BJ (cell line): ENCODE data around the gene ITGB6. TPM values are rescaled to one million over a fixed set of nuclear protein-coding genes. Genes with fewer than 3 reads are reported as not detected.
"Not testable (repeated sequence)": the region's sequence is repeated elsewhere in the genome, so short reads cannot be mapped to it uniquely, and the experiment has no call there.

Experiments
- CTCF ChIA-PET: fragments of 350-600 bp; formaldehyde crosslinking; extraction: SDS; loops from one replicate; lab custom pipeline; 2021; ENCODE audit warnings: antibody characterized with exemption, inconsistent platforms; lab: Yijun Ruan, JAX
- POLR2A ChIA-PET: fragments of 300-600 bp; sonication (Branson Sonifier 250); formaldehyde crosslinking; extraction: SDS; loops from one replicate; lab custom pipeline; 2021; ENCODE audit warnings: antibody characterized with exemption; lab: Charles Lee
- DNase-seq: peaks from one replicate; pipeline ENCODE4 v3.0.0-alpha.2; 2011; ENCODE audit warnings: low read depth
- H3K27me3 ChIP-seq: 2 replicates; pipeline ENCODE4 v1.6.0; 2011; ENCODE audit warnings: low read length; ENCODE audit not compliant: control insufficient read depth, insufficient read depth
- H3K36me3 ChIP-seq: 2 replicates; pipeline ENCODE4 v1.5.1; 2011; ENCODE audit warnings: low read length; ENCODE audit not compliant: control insufficient read depth, insufficient read depth
- H3K4me3 ChIP-seq: 2 replicates; pipeline ENCODE4 v1.5.1; 2011; ENCODE audit warnings: low read depth, mild to moderate bottlenecking, control low read depth, low read length
- polyA plus RNA-seq: library from polyadenylated mRNA; depleted of rRNA; stranded (reverse); fragments of >200 nt; gene quantifications from 2 replicates; pipeline ENCODE4 v1.2.3, GENCODE V29; 2011
- TF ChIP-seq, protein P1 (sequence below): IDR thresholded peaks from 2 replicates; pipeline ENCODE4 v1.5.1; 2011; ENCODE audit warnings: low read depth, mild to moderate bottlenecking, control low read depth, inconsistent platforms, low read length, moderate library complexity; ENCODE audit not compliant: insufficient read depth

Gene ITGB6
- polyA plus RNA-seq, 1 experiment, result 0.01 TPM

DNA sequence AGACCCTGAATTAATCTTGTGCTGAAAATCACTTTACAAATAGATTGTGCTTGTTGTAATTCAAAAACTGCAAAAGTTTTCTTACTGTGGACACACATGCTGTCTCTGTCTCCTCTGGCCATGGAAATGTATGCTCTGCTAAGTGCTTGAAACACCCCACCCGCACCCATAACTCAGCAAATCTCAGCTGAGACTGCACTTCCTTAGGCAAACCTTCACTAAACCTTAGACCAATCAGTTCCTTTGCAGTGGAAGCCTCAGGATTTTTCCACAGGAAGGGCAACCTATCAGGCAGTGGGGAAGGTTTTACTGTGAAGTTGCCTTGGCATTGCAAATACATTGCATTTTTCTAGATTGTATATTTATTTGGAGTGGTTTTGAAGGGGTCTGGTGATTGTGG is 75.5 kb downstream of the ITGB6 start:
- ChIA-PET CTCF (interaction anchor here (1.4 to 3.5 kb wide), 2 partner anchors 14 to 15 kb away, joined by 5 to 20 read pairs; no protein-coding TSS in a partner anchor), POLR2A (no interaction called here)
- TF ChIP-seq, protein P1, sequence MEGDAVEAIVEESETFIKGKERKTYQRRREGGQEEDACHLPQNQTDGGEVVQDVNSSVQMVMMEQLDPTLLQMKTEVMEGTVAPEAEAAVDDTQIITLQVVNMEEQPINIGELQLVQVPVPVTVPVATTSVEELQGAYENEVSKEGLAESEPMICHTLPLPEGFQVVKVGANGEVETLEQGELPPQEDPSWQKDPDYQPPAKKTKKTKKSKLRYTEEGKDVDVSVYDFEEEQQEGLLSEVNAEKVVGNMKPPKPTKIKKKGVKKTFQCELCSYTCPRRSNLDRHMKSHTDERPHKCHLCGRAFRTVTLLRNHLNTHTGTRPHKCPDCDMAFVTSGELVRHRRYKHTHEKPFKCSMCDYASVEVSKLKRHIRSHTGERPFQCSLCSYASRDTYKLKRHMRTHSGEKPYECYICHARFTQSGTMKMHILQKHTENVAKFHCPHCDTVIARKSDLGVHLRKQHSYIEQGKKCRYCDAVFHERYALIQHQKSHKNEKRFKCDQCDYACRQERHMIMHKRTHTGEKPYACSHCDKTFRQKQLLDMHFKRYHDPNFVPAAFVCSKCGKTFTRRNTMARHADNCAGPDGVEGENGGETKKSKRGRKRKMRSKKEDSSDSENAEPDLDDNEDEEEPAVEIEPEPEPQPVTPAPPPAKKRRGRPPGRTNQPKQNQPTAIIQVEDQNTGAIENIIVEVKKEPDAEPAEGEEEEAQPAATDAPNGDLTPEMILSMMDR, result no peak
- H3K36me3 ChIP-seq, result no peaks in the 10 kb centered on the region
- H3K27me3 ChIP-seq, result no peaks in the 10 kb centered on the region; the same call in 1 of the 2 replicates
- no peak for DNase-seq
- H3K4me3 ChIP-seq, result no peak overlapping the region

GRCh38 chr2:160114721-160115120 is 85.4 kb downstream of the ITGB6 start:
- H3K4me3 ChIP-seq, DNase-seq, H3K36me3 ChIP-seq, H3K27me3 ChIP-seq, POLR2A ChIA-PET: not testable (repeated sequence)
- CTCF ChIA-PET, result interaction anchor here (1.2 kb wide), 1 partner anchor 11 kb away, joined by 3 read pairs; no protein-coding TSS in a partner anchor

GRCh38 chr2:160114020-160114419 is 86.1 kb downstream of the ITGB6 start:
- ChIA-PET POLR2A (no interaction called here), CTCF (interaction anchor here (1.2 kb wide), 1 partner anchor 12 kb away, joined by 3 read pairs; no protein-coding TSS in a partner anchor)
- DNase-seq, result no peak
- TF ChIP-seq, protein P1, result no peak
- H3K36me3 ChIP-seq, result no peaks in the 10 kb centered on the region
- H3K27me3 ChIP-seq, result no peaks in the 10 kb centered on the region
- H3K4me3 ChIP-seq, result no peak overlapping the region

DNA sequence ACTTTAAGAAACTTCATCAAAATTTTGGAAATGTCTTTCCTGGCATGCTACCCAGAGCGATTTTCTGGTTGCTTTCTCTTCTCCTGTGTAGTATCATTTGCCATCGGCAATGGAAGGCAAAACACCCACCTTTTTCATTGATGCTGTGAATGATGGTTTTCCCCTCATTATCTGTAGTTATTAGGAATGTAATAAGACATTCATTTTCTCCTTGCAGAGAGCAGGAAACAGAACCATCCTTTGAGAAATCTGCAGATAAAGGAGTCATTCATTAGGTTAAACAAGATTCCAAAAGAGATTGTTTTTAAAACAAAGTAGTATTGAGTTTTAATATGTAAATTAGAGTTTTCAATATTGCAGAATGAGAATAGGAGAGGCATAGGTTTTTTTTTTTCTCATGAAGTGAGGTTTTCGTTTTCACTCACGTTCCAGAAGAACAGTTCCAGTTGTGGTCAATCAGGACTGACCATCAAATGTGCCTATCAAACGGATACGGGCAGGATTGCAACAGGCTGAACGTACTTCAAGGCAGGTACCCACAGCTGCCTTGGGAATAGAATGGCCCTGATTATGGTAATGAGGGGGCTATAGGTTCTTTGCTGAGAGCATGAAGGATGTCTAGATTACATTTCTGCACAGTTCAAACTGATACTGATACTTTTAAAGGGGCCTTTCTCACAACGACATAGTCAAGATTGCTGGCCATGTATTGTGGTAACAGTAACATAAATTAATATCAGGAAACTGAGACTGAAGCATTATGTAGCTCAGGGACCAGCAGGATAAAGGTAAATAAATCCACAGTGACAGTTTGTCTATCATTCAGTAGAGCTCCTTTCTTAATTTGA is 87.9 kb downstream of the ITGB6 start:
- CTCF ChIA-PET, result interaction anchor here (0.6 to 1.0 kb wide), 3 partner anchors 19 to 951 kb away, joined by 3 to 6 read pairs (median 5); no protein-coding TSS in a partner anchor
- H3K27me3 ChIP-seq, result no peaks in the 10 kb centered on the region
- DNase-seq, result no peak
- TF ChIP-seq, protein P1, result no peak
- POLR2A ChIA-PET, result no interaction called here
- no peaks in the 10 kb centered on the region for H3K36me3 ChIP-seq
- no peak overlapping the region for H3K4me3 ChIP-seq

- CTCF ChIA-PET, result interaction anchor here (0.5 to 4.5 kb wide), 45 partner anchors 14 to 959 kb away, joined by 3 to 43 read pairs (median 4); no protein-coding TSS in a partner anchor
- TF ChIP-seq, protein P1, result no peak
- Histone ChIP-seq H3K27me3 (no peaks in the 10 kb centered on the region), H3K4me3 (no peak overlapping the region), H3K36me3 (no peaks in the 10 kb centered on the region)
- POLR2A ChIA-PET, result no interaction called here
- no peak for DNase-seq
Measured at GRCh38 chr2:160110674-160111239, 89.3 kb downstream of the ITGB6 start.
